GM04504 (cell line): ENCODE measurements around the gene IFI27L1.

Experiments used
- DNase-seq: peaks from one replicate; pipeline ENCODE4 v3.0.0-alpha.2; 2012; ENCODE audit warnings: low read depth

The IFI27L1 gene, protein sequence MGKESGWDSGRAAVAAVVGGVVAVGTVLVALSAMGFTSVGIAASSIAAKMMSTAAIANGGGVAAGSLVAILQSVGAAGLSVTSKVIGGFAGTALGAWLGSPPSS

DNA sequence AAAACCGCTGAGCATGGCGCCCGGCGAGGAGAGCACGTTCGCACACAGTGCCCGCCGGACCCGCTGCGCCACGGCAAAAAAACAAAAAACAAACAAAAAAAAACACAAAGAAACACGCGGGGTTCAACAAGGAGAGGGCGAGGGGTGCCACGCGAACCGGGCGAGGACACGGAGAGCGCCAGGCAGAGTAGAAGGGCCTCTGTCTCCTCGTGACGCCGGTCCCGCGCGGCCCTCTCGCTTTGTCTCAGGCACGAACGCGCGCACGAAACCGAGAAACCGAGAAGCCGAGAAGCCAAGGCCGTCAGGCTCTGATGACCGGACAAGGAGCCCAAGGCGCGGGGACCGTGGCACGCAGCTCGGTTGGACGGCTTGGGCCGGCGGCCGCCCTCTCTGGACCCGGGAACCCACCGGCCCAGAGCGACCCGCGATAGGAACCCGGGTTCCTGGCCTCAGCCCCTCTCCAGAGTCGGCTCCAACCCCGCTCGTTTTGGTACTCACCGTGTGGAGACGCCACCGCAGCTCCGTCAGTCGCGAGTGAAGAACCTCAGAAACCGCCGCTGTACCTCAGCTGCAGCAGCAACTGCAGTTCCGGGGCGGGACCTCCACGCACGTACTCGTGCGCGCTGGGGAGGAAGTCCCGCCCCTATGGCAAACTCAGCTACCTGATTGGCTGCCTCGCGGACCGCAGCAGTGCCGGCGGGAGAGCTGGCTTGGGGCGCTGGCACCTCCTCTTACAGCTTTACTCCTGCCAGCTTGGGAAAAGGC, at the start of gene IFI27L1, which contains the start of gene DDX24:
TSS of gene IFI27L1 (plus strand) at position 690 of the 765 bp plus-strand sequence. CDS start 15,628 bp downstream, outside the sequence.
TSS of gene DDX24 (minus strand) at position 582 of the 765 bp plus-strand sequence. CDS start 1,460 bp downstream, outside the sequence.
- DNase-seq: peak; percentile 82

DNA sequence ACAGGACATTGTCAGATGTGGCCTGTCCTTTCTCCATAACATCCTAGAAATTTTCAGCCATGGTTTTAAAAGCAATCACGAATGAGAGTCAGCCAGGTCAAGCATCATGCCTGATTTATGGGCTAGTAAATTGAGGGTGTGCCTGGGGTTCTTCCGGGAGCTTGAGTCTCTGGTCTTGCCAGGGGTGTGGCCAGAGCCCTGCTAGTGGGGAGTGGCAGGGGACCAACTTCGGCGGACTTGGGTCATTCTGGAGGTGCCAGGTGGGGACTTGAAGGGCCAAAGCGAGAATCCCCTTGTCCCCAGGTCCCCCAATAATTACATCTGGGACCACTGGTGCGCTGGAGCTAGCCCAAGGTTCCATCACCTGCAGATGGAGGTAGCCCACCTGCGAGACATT, 49.2 kb upstream of the IFI27L1 start:
- no peak for DNase-seq

DNA sequence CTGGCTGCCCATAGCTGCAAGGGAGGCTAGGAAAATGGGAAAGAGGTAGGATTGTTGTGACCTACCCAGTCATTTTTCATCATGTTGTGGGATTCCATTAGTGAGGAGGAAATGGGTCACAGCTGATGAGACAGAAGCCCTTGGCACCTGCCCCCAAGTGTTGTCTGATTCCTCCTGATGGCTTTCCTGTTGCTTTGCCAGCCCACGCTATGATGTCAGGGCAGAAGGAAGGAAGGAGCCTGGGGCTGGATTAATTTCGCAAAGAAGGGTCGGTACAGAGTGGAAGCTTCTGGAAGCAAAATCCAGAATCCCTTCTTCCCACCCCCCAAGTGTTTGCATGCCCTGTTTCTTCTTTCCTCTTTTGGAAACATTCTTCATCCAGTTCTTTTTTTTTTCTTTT, 46.2 kb upstream of the IFI27L1 start:
- DNase-seq: no peak

GRCh38 chr14:94036313-94037167, 44.6 kb upstream of the IFI27L1 start:
- DNase-seq: peak; percentile 61

GRCh38 chr14:94037954-94038353, 43.2 kb upstream of the IFI27L1 start:
- no peak for DNase-seq

DNA sequence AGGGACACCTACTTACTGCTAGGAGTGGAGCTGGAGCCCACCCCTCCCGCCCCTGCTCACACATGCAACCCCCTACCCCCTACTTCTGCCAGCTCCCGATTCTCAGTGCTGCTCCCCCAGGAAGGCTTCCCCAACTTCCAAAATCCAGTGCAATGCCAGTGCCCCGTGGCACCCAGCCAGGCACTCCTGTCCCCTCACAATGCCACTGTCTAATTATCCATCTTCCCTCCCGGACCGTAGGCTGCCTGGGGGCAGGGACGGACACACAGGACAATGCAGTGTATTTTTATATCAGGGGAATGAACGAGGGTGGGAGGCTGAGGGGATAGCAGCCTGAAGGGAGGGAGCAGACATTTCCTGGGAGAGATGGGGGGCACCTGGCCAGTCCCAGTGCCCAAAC, 42.6 kb upstream of the IFI27L1 start:
- no peak for DNase-seq

- no peak for DNase-seq
These were observed 42.0 kb upstream of the IFI27L1 start for GRCh38 chr14:94038921-94039629.

GRCh38 chr14:94040247-94040646, 40.9 kb upstream of the IFI27L1 start:
- DNase-seq: no peak

- no peak for DNase-seq
These were observed 40.3 kb upstream of the IFI27L1 start for GRCh38 chr14:94040796-94041195.

GRCh38 chr14:94041551-94042346, 39.4 kb upstream of the IFI27L1 start:
- DNase-seq: peak; percentile 16

- DNase-seq: no peak
These were observed 38.5 kb upstream of the IFI27L1 start for GRCh38 chr14:94042433-94043091.

- no peak for DNase-seq
These were observed 37.9 kb upstream of the IFI27L1 start for GRCh38 chr14:94043111-94043755.

GRCh38 chr14:94043756-94044475, 37.2 kb upstream of the IFI27L1 start:
- no peak for DNase-seq

DNA sequence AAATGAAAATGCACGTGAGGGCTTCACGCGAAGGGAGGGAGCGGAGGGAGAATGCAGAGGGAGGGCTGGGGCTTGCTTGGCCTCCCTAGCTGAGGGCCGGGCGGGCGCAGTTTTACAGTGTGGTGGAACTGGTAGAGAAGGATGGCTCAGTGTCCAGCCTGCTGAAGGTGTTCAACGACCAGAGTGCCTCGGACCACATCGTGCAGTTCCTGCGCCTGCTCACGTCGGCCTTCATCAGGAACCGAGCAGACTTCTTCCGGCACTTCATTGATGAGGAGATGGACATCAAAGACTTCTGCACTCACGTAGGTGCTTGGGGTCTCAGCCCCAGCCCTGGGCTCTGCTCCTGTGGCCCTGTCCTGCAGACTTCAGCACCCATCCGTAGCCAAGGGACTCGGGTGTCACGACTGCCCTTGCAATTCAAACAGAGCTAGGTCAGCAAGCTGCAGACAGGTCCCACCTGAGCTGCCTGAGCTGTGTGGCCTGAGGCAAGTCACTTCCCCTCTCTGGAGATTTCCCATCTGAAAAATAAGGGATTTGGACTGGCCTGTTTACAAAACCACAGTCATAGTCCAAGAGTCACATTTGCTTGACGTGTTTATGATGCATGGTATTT, 36.5 kb upstream of the IFI27L1 start:
- no peak for DNase-seq

- no peak for DNase-seq
These were observed 36.0 kb upstream of the IFI27L1 start for GRCh38 chr14:94045101-94045500.

DNA sequence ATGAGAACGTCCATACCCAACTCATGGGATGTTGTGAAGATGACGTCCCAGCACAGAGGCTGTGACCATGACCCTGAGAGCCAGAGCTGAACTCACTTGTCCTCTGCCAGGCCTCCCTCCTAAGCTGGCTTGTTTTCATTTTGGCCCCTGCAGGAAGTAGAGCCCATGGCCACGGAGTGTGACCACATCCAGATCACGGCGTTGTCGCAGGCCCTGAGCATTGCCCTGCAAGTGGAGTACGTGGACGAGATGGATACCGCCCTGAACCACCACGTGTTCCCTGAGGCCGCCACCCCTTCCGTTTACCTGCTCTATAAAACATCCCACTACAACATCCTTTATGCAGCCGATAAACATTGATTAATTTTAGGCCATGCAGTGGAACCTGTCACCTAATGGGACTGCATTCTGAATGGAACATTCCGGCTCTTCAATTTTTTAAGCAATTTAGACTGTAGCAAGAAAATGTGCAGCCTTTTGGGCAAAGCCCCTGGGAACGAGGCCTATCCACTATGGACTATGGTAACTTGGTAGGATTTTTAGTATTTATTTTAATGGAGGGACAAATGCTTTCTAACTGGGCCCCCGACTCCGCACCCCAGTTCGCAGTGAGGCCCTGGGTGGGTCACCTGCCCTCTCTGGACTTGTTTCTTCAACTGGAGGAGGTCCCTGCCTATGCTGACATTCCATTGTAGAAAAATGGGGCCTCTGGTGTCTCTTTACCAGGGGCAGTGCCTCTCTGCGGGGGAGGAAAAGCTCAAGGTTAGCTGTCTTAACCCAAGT, 35.4 kb upstream of the IFI27L1 start:
- DNase-seq: no peak

- DNase-seq: no peak
These were observed 34.3 kb upstream of the IFI27L1 start for GRCh38 chr14:94046696-94047250.

- DNase-seq: no peak
These were observed 33.5 kb upstream of the IFI27L1 start for GRCh38 chr14:94047581-94047980.
